K562 (cell line): ENCODE data around the gene MDM4. TPM values are rescaled to one million over a fixed set of nuclear protein-coding genes. Genes with fewer than 3 reads are reported as not detected.
A peak's percentile ranks its signal among the peaks of the same experiment; 100 is the strongest.

Source experiments
- ATAC-seq: fragments of 200-7000 bp; cut with Tn5 transposase; 3 replicates; pipeline ENCODE4 v1.9.1; 2020; ENCODE audit warnings: moderate library complexity
- BruUV-seq: library from RNA; stranded (reverse); fragments of 400-500 nt; replicated peaks from 2 replicates; lab custom pipeline; 2021; lab: Mats Ljungman, UMichigan
- CTCF ChIA-PET: fragments of 300-600 bp; formaldehyde crosslinking; extraction: SDS; loops from one replicate; lab custom pipeline; 2021; ENCODE audit warnings: low intra/inter-chr PET ratio; lab: Yijun Ruan, JAX
- POLR2A ChIA-PET: fragments of 300-600, 350-650 bp; sonication (Branson Sonifier 250); formaldehyde crosslinking; extraction: SDS; loops from one replicate; lab custom pipeline; 2021; ENCODE audit warnings: antibody characterized with exemption, inconsistent platforms; lab: Yijun Ruan, JAX
- DNase-seq, 4 experiments: peaks; one replicate each; pipeline versions ENCODE4 v3.0.0 to v3.0.0-alpha.2; 2011 to 2018; ENCODE audit warnings: low spot score in 3 of 4, mixed read lengths in 3 of 4; ENCODE audit errors: extremely low read depth in 1 of 4
- FAIRE-seq: peaks from 2 replicates; lab custom pipeline; 2011; peaks lifted over from hg19 to GRCh38; lab: Jason Lieb, UNC
- H2AFZ ChIP-seq: 2 replicates; pipeline ENCODE4 v1.6.0; 2011; ENCODE audit warnings: low read depth, low read length, control low read depth, inconsistent platforms
- H3K27ac ChIP-seq: fragments of 200-600 bp; 3 replicates; pipeline ENCODE4 v1.8.0; 2011; ENCODE audit warnings: low read depth, mild to moderate bottlenecking, control low read depth, inconsistent platforms, low read length, moderate library complexity, mixed read lengths; ENCODE audit errors: extremely low read depth
- H3K27me3 ChIP-seq, 2 experiments: fragments of 300-600 bp in 1 of 2; 2 replicates in 1 of 2; 3 replicates in 1 of 2; pipeline versions ENCODE4 v1.6.0 to v1.8.0; 2011; ENCODE audit warnings: inconsistent platforms in 2 of 2, low read length in 2 of 2, mild to moderate bottlenecking in 1 of 2, mixed read lengths in 1 of 2, moderate library complexity in 1 of 2; ENCODE audit not compliant: control insufficient read depth in 2 of 2, insufficient read depth in 2 of 2
- H3K36me3 ChIP-seq: fragments of 300-600 bp; 3 replicates; pipeline ENCODE4 v1.8.0; 2011; ENCODE audit warnings: mild to moderate bottlenecking, low read length, inconsistent platforms; ENCODE audit not compliant: control insufficient read depth, insufficient read depth
- H3K4me1 ChIP-seq, 2 experiments: fragments of 200-600 bp in 1 of 2; replicated peaks in 1 of 2; 2 replicates in 1 of 2; 3 replicates in 1 of 2; pipeline versions ENCODE4 v1.5.1 to v1.8.0; 2011; ENCODE audit warnings: inconsistent platforms in 2 of 2, low read length in 2 of 2, mild to moderate bottlenecking in 1 of 2, mixed read lengths in 1 of 2, moderate library complexity in 1 of 2; ENCODE audit not compliant: control insufficient read depth in 2 of 2, insufficient read depth in 2 of 2
- H3K4me2 ChIP-seq: 2 replicates; pipeline ENCODE4 v1.6.1; 2011; ENCODE audit warnings: low read length, control low read depth, inconsistent platforms, mixed read lengths; ENCODE audit not compliant: insufficient read depth
- H3K4me3 ChIP-seq: fragments of 200-600 bp; sonication (generic), shearing (Covaris generic); 2 replicates; pipeline ENCODE4 v1.5.1; 2016; ENCODE audit warnings: control low read depth, inconsistent platforms
- H3K79me2 ChIP-seq: fragments of 200-600 bp; 3 replicates; pipeline ENCODE4 v1.8.0; 2011; ENCODE audit warnings: low read length, inconsistent platforms; ENCODE audit not compliant: control insufficient read depth, insufficient read depth
- H3K9ac ChIP-seq, 2 experiments: 2 replicates each; pipeline versions ENCODE4 v1.6.0 to v1.6.1; 2011; ENCODE audit warnings: low read depth in 2 of 2, low read length in 2 of 2, control low read depth in 1 of 2, inconsistent platforms in 1 of 2, mild to moderate bottlenecking in 1 of 2, mixed read lengths in 1 of 2; ENCODE audit not compliant: insufficient read depth in 1 of 2
- H3K9me1 ChIP-seq: one replicate; pipeline ENCODE4 v1.6.0; 2011; ENCODE audit warnings: inconsistent platforms, mild to moderate bottlenecking, low read length, moderate library complexity; ENCODE audit not compliant: control insufficient read depth, insufficient read depth
- H3K9me3 ChIP-seq: replicated peaks from 2 replicates; pipeline ENCODE4 v1.5.1; 2011; ENCODE audit warnings: low read depth, low read length, inconsistent platforms; ENCODE audit not compliant: control insufficient read depth, insufficient read depth
- H4K20me1 ChIP-seq: replicated peaks from 2 replicates; pipeline ENCODE4 v1.6.1; 2011; ENCODE audit warnings: low read length, inconsistent platforms, mixed read lengths; ENCODE audit not compliant: control insufficient read depth, insufficient read depth
- ARID2 ChIP-seq: fragments of 450-650 bp; IDR thresholded peaks from 2 replicates; pipeline ENCODE4 v1.6.1; 2017; ENCODE audit warnings: antibody characterized with exemption, mild to moderate bottlenecking
- CGGBP1 ChIP-seq: fragments of 250-450 bp; sonication (Bioruptor Pico); IDR thresholded peaks from 2 replicates; pipeline ENCODE4 v1.9.0; 2021; ENCODE audit warnings: mild to moderate bottlenecking
- E4F1 ChIP-seq: fragments of 250-450 bp; sonication (Bioruptor Pico); IDR thresholded peaks from 2 replicates; pipeline ENCODE4 v1.5.0; 2021; ENCODE audit warnings: mild to moderate bottlenecking, borderline replicate concordance
- GTF2E2 ChIP-seq: fragments of 200-800 bp; sonication (Bioruptor generic); IDR thresholded peaks from 2 replicates; pipeline ENCODE4 v1.6.1; 2016; ENCODE audit warnings: missing genetic modification characterization, missing compliant biosample characterization
- HIVEP1 ChIP-seq: fragments of 250-450 bp; sonication (Bioruptor Pico); IDR thresholded peaks from 2 replicates; pipeline ENCODE4 v1.4.0; 2020; ENCODE audit warnings: mild to moderate bottlenecking
- HMG20A ChIP-seq: fragments of 450-650 bp; formaldehyde crosslinking; conservative IDR thresholded peaks from 2 replicates; pipeline ENCODE4 v1.4.0; 2020; ENCODE audit warnings: mild to moderate bottlenecking, mixed read lengths
- JUN ChIP-seq, 2 experiments: sonication (generic) in 1 of 2; formaldehyde crosslinking in 1 of 2; IDR thresholded peaks; 2 replicates each; pipeline versions ENCODE4 v1.6.1 to v1.8.0; 2012 to 2022; ENCODE audit warnings: borderline replicate concordance in 2 of 2, mild to moderate bottlenecking in 2 of 2, improper control_type of control experiment in 1 of 2, low read depth in 1 of 2, low read length in 1 of 2, missing genetic modification reagents in 1 of 2
- MTA2 ChIP-seq: fragments of 450-650 bp; IDR thresholded peaks from 2 replicates; pipeline ENCODE4 v1.6.1; 2016; ENCODE audit warnings: low read depth
- NCOA6 ChIP-seq: fragments of 450-650 bp; IDR thresholded peaks from 2 replicates; pipeline ENCODE4 v1.6.1; 2017; ENCODE audit warnings: mild to moderate bottlenecking
- PRPF4 ChIP-seq: fragments of 200-400 bp; formaldehyde crosslinking; IDR thresholded peaks from one replicate; pipeline ENCODE4 v1.6.1; 2017; ENCODE audit warnings: low read length, low read depth, mild to moderate bottlenecking; ENCODE audit not compliant: insufficient read depth, poor library complexity, severe bottlenecking
- RAD21 ChIP-seq, 2 experiments: fragments of 250-450 bp in 1 of 2; fragments of 450-650 bp in 1 of 2; sonication (Bioruptor Pico) in 1 of 2; formaldehyde crosslinking in 1 of 2; IDR thresholded peaks in 1 of 2; conservative IDR thresholded peaks in 1 of 2; 2 replicates each; pipeline versions ENCODE4 v1.4.0 to v1.8.0; 2020 to 2022; ENCODE audit warnings: mild to moderate bottlenecking in 2 of 2, moderate library complexity in 1 of 2
- RNF2 ChIP-seq: sonication (generic); IDR thresholded peaks from 2 replicates; pipeline ENCODE4 v1.6.1; 2016
- SAFB ChIP-seq: fragments of 200-400 bp; formaldehyde crosslinking; IDR thresholded peaks from 2 replicates; pipeline ENCODE4 v1.6.1; 2017; ENCODE audit warnings: low read depth, low read length, borderline replicate concordance
- SMC3 ChIP-seq: conservative IDR thresholded peaks from 2 replicates; pipeline ENCODE4 v1.6.1; 2011; ENCODE audit warnings: low read depth, low read length, improper control_type of control experiment; ENCODE audit not compliant: insufficient read depth
- SUPT5H ChIP-seq: fragments of 450-650 bp; IDR thresholded peaks from 2 replicates; pipeline ENCODE4 v1.6.1; 2016
- ZC3H11A ChIP-seq: IDR thresholded peaks from 2 replicates; pipeline ENCODE4 v1.6.1; 2012; ENCODE audit warnings: low read depth, low read length, improper control_type of control experiment
- ZNF280A ChIP-seq: fragments of 450-650 bp; IDR thresholded peaks from 2 replicates; pipeline ENCODE4 v1.6.1; 2018; ENCODE audit warnings: mild to moderate bottlenecking, low read depth; ENCODE audit not compliant: partially characterized antibody
- WGBS: fragments of 100-300 bp; shearing (Covaris generic); methylation state at CpG from one replicate; pipeline ENCODE4 v1.1.6; 2016; ENCODE audit warnings: low coverage, mixed read lengths; ENCODE audit not compliant: insufficient coverage; ENCODE audit errors: missing lambda C conversion rate; 5-methylcytosine and 5-hydroxymethylcytosine counted together
- in situ Hi-C: fragments of 300-500 bp; cut with MboI; formaldehyde crosslinking; loops from 4 replicates; pipeline ENCODE4 v1.15.0; 2018; ENCODE audit warnings: inconsistent platforms, mixed read lengths
- intact Hi-C: fragments of 100-400 bp; cut with micrococcal nuclease; formaldehyde crosslinking; loops from 2 replicates; pipeline ENCODE4 v1.14.2; 2022
- polyA plus RNA-seq, 8 experiments: library from polyadenylated mRNA; depleted of rRNA in 4 of 8; stranded (reverse) in 5 of 8; unstranded in 3 of 8; fragments of >200 nt; fragmentation: Nextera tagmentation in 2 of 8; fragmentation: Illumina TruSeq in 1 of 8; extraction: Ambion mirVana in 2 of 8; extraction: Trizol in 1 of 8; gene quantifications; 2 replicates each; pipeline versions ENCODE4 v1.2.1 to v1.2.3, GENCODE V29; 2011 to 2014; ENCODE audit warnings: inconsistent platforms in 1 of 8, missing spikeins in 1 of 8
- total RNA-seq, 7 experiments: library from RNA; depleted of rRNA in 6 of 7; stranded (reverse); fragments of >200 nt in 6 of 7; fragmentation: Illumina TruSeq in 2 of 7; extraction: Trizol in 2 of 7; gene quantifications; 2 replicates each; pipeline versions ENCODE4 v1.2.1 to v1.2.3, GENCODE V29; 2011 to 2021; ENCODE audit warnings: low replicate concordance in 1 of 7

The MDM4 gene
- total and polyA plus RNA-seq, 9 of the 15 experiments (the other 6 are each of a cell fraction or from before 2014, with no cell fraction given): 3.3 to 61.7 (median 21.2) TPM

- no peaks in the 10 kb centered on the region for H3K79me2 ChIP-seq
- TF ChIP-seq HIVEP1 (no peak), E4F1 (no peak), RNF2 (no peak), SAFB (no peak), SMC3 (no peak), HMG20A (CRISPR knock-in tag) (no peak), ZC3H11A (no peak), RAD21 (CRISPR knock-in tag; conservative IDR thresholded peaks at IDR 0.05 in 1 of 2, IDR thresholded peaks at IDR 0.05 in 1 of 2) (no peak), ZNF280A (no peak), PRPF4 (no peak), JUN (IDR thresholded peaks at IDR 0.05; ENCODE audit: borderline replicate concordance, low read depth, low read length) (no peak), JUN (CRISPR knock-in tag; IDR thresholded peaks at IDR 0.05; ENCODE audit: borderline replicate concordance) (no peak), GTF2E2 (tag) (no peak), CGGBP1 (CRISPR knock-in tag) (no peak), SUPT5H (no peak), MTA2 (no peak), NCOA6 (no peak), ARID2 (no peak)
- 30% methylated on average over 8 of the region's 8 CpGs for WGBS
- no peaks in the 10 kb centered on the region for H3K9me3 ChIP-seq
- ATAC-seq (peak; percentile 25; the same call in 2 of the 3 replicates), DNase-seq (no peak), FAIRE-seq (no peak)
- H2AFZ ChIP-seq: no peak overlapping the region
- peaks cover 0 to 8% of the 10 kb centered on the region in 2 experiments; a peak in 1 of 5 replicates for H3K27me3 ChIP-seq
- ChIA-PET POLR2A (no interaction called here), CTCF (no interaction called here)
- H3K9me1 ChIP-seq: no peaks in the 10 kb centered on the region
- BruUV-seq: no TSS peak
- H3K36me3 ChIP-seq: no peaks in the 10 kb centered on the region
- intact Hi-C loops (no loop called here), in situ Hi-C loops (no loop called here)
- no peak overlapping the region for H3K27ac ChIP-seq
- H4K20me1 ChIP-seq: no peaks in the 10 kb centered on the region
- no peak overlapping the region for H3K4me2 ChIP-seq
- no peak overlapping the region; a peak in 1 of 4 replicates for H3K9ac ChIP-seq
- 0 out of 5 replicates have a peak, but pooled peaks cover 3% of the 10 kb centered on the region in 2 experiments for H3K4me1 ChIP-seq
- H3K4me3 ChIP-seq: no peak overlapping the region
Measured at GRCh38 chr1:204576422-204576821, 60.2 kb downstream of the MDM4 start.
